Measurements from ENCODE around the gene TPCN2. TPM values are rescaled to one million over a fixed set of nuclear protein-coding genes. Genes with fewer than 3 reads are reported as not detected.
"Not testable (repeated sequence)": the region's sequence is repeated elsewhere in the genome, so short reads cannot be mapped to it uniquely, and the experiment has no call there.

TPCN2 gene
- total and polyA plus RNA-seq, 9 of the 15 experiments (the other 6 are each of a cell fraction or from before 2014, with no cell fraction given): 0.66 to 10.2 (median 4.6) TPM

GRCh38 chr11:69140161-69140560, 91.4 kb downstream of the TPCN2 start:
- CTCF ChIA-PET (ENCODE audit: low intra/inter-chr PET ratio): not testable (repeated sequence)

GRCh38 chr11:69140635-69141034, 91.9 kb downstream of the TPCN2 start:
- no peaks in the 10 kb centered on the region for H3K79me2 ChIP-seq (ENCODE audit: control insufficient read depth, insufficient read depth, low read length)
- WGBS (ENCODE audit: insufficient coverage, low coverage, missing lambda C conversion rate): 23% methylated on average over 5 of the region's 5 CpGs
- H3K4me3 ChIP-seq: no peak overlapping the region
- DNase-seq (ENCODE audit: extremely low read depth in 1 of 4, low spot score in 3 of 4): no peak
- peaks cover 14 to 17% of the 10 kb centered on the region in 2 experiments; a peak in 4 of 5 replicates for H3K4me1 ChIP-seq (replicated peaks in 1 of 2; ENCODE audit: control insufficient read depth in 2 of 2, insufficient read depth in 2 of 2, low read length in 2 of 2)
- ChIA-PET POLR2A (interaction anchor here (1.2 kb wide), 1 partner anchor 10 kb away, joined by 4 read pairs; no protein-coding TSS in a partner anchor), CTCF (ENCODE audit: low intra/inter-chr PET ratio) (no interaction called here)
- no peak overlapping the region for H2AFZ ChIP-seq (ENCODE audit: low read depth, low read length)
- H3K27me3 ChIP-seq (ENCODE audit: control insufficient read depth in 2 of 2, insufficient read depth in 2 of 2, low read length in 2 of 2): peaks cover 0 to 1% of the 10 kb centered on the region in 2 experiments; a peak in 2 of 5 replicates
- intact Hi-C loops (cut with micrococcal nuclease) (no loop called here), in situ Hi-C loops (cut with MboI) (no loop called here)
- ATAC-seq: no peak
- TF ChIP-seq SMAD1 (IDR thresholded peaks at IDR 0.05; ENCODE audit: low read depth, low read length, partially characterized antibody) (no peak), GTF2E2 (tag; IDR thresholded peaks at IDR 0.05) (no peak), SAP30 (IDR thresholded peaks at IDR 0.05; ENCODE audit: borderline replicate concordance, insufficient read depth, low read depth, low read length, poor library complexity, severe bottlenecking) (no peak), ZBTB17 (CRISPR knock-in tag; IDR thresholded peaks at IDR 0.05) (no peak), ZKSCAN8 (CRISPR knock-in tag; IDR thresholded peaks at IDR 0.05) (no peak), CHD1 (IDR thresholded peaks at IDR 0.05; ENCODE audit: low read length) (no peak), CAMTA2 (CRISPR knock-in tag; conservative IDR thresholded peaks at IDR 0.05) (no peak), SNRNP70 (optimal IDR thresholded peaks at IDR 0.05; ENCODE audit: low read depth, low read length) (no peak), TCF7L2 (IDR thresholded peaks at IDR 0.05; ENCODE audit: low read depth, low read length) (no peak), AFF1 (IDR thresholded peaks at IDR 0.05; ENCODE audit: low read depth in 1 of 2, partially characterized antibody in 2 of 2) (no peak)
- no peak overlapping the region for H3K9ac ChIP-seq (ENCODE audit: insufficient read depth in 1 of 2, low read depth in 2 of 2, low read length in 2 of 2)
- no peak for FAIRE-seq
- H3K27ac ChIP-seq (ENCODE audit: extremely low read depth, low read depth, low read length): no peak overlapping the region
- H3K36me3 ChIP-seq (ENCODE audit: control insufficient read depth, insufficient read depth, low read length): no peaks in the 10 kb centered on the region
- H3K9me1 ChIP-seq (ENCODE audit: control insufficient read depth, insufficient read depth, low read length): no peaks in the 10 kb centered on the region
- no TSS peak for BruUV-seq (replicated peaks)
- H4K20me1 ChIP-seq (replicated peaks; ENCODE audit: control insufficient read depth, insufficient read depth, low read length): no peaks in the 10 kb centered on the region
- H3K9me3 ChIP-seq (replicated peaks; ENCODE audit: control insufficient read depth, insufficient read depth, low read depth, low read length): no peaks in the 10 kb centered on the region
- no peak overlapping the region for H3K4me2 ChIP-seq (ENCODE audit: insufficient read depth, low read length)

More at GRCh38 chr11:69140161-69140560, 91.4 kb downstream of the TPCN2 start:
- H3K27ac ChIP-seq (ENCODE audit: extremely low read depth, low read depth, low read length); H3K36me3 ChIP-seq (ENCODE audit: control insufficient read depth, insufficient read depth, low read length); intact Hi-C loops (cut with micrococcal nuclease); BruUV-seq (replicated peaks); H2AFZ ChIP-seq (ENCODE audit: low read depth, low read length); H3K4me3 ChIP-seq; FAIRE-seq; DNase-seq (ENCODE audit: extremely low read depth in 1 of 4, low spot score in 3 of 4); H3K9me1 ChIP-seq (ENCODE audit: control insufficient read depth, insufficient read depth, low read length); H3K27me3 ChIP-seq (ENCODE audit: control insufficient read depth in 2 of 2, insufficient read depth in 2 of 2, low read length in 2 of 2); H3K4me2 ChIP-seq (ENCODE audit: insufficient read depth, low read length); H3K79me2 ChIP-seq (ENCODE audit: control insufficient read depth, insufficient read depth, low read length); in situ Hi-C loops (cut with MboI); H4K20me1 ChIP-seq (replicated peaks; ENCODE audit: control insufficient read depth, insufficient read depth, low read length); H3K9me3 ChIP-seq (replicated peaks; ENCODE audit: control insufficient read depth, insufficient read depth, low read depth, low read length); H3K9ac ChIP-seq (ENCODE audit: insufficient read depth in 1 of 2, low read depth in 2 of 2, low read length in 2 of 2); ATAC-seq: not testable (repeated sequence)
- H3K4me1 ChIP-seq (replicated peaks in 1 of 2; ENCODE audit: control insufficient read depth in 2 of 2, insufficient read depth in 2 of 2, low read length in 2 of 2): peaks cover 14 to 18% of the 10 kb centered on the region in 2 experiments; a peak in 4 of 5 replicates
- 26% methylated on average over 7 of the region's 7 CpGs for WGBS (ENCODE audit: insufficient coverage, low coverage, missing lambda C conversion rate)
- POLR2A ChIA-PET: interaction anchor here (1.2 kb wide), 1 partner anchor 10 kb away, joined by 4 read pairs; no protein-coding TSS in a partner anchor

All from K562 (cell line).